AG09309 (cell line): Measurements from ENCODE around the gene AFF3.

Experiments
- DNase-seq: peaks from one replicate; pipeline ENCODE4 v3.0.0-alpha.2; 2010; ENCODE audit warnings: low read depth
- H3K4me3 ChIP-seq: 2 replicates; pipeline ENCODE4 v1.5.1; 2011; ENCODE audit warnings: mild to moderate bottlenecking, low read depth, low read length, moderate library complexity; ENCODE audit not compliant: control insufficient read depth
- CTCF ChIP-seq: IDR thresholded peaks from 2 replicates; pipeline ENCODE4 v1.5.1; 2011; ENCODE audit warnings: mild to moderate bottlenecking, low read depth, low read length, inconsistent platforms; ENCODE audit not compliant: insufficient read depth, control insufficient read depth; ENCODE audit errors: missing control alignments

AFF3 gene

GRCh38 chr2:99989905-99990304 lies 152.5 kb downstream of the AFF3 start:
- no peak for DNase-seq
- no peak overlapping the region for H3K4me3 ChIP-seq
- no peak for TF ChIP-seq CTCF

- DNase-seq: no peak
- no peak overlapping the region for H3K4me3 ChIP-seq
- no peak for TF ChIP-seq CTCF
Measured at GRCh38 chr2:99988599-99988998, 153.8 kb downstream of the AFF3 start.

- TF ChIP-seq CTCF: no peak
- H3K4me3 ChIP-seq: no peak overlapping the region
- DNase-seq: no peak
Measured at GRCh38 chr2:99987160-99987559, 155.2 kb downstream of the AFF3 start.

GRCh38 chr2:99984799-99985515 lies 157.4 kb downstream of the AFF3 start:
- TF ChIP-seq CTCF: no peak
- H3K4me3 ChIP-seq: no peak overlapping the region
- DNase-seq: peak; percentile 57

- no peak for DNase-seq
- TF ChIP-seq CTCF: no peak
- H3K4me3 ChIP-seq: no peak overlapping the region
Measured at GRCh38 chr2:99982744-99983143, 159.6 kb downstream of the AFF3 start.

GRCh38 chr2:99981840-99982239 lies 160.6 kb downstream of the AFF3 start:
- no peak for TF ChIP-seq CTCF
- no peak for DNase-seq
- H3K4me3 ChIP-seq: no peak overlapping the region
